HEK293T (cell line): ENCODE measurements around the gene PRPF6.

Experiments used
- ARNT ChIP-seq: fragments of 450-650 bp; IDR thresholded peaks from 2 replicates; pipeline ENCODE4 v1.6.1; 2017; ENCODE audit warnings: mild to moderate bottlenecking
- BHLHE40 ChIP-seq: fragments of 450-650 bp; IDR thresholded peaks from 2 replicates; pipeline ENCODE4 v1.6.1; 2016; ENCODE audit warnings: mild to moderate bottlenecking, moderate library complexity, borderline replicate concordance
- ELF4 ChIP-seq: fragments of 450-650 bp; IDR thresholded peaks from 2 replicates; pipeline ENCODE4 v1.6.1; 2017; ENCODE audit warnings: antibody characterized with exemption
- FOXK2 ChIP-seq: fragments of 450-650 bp; IDR thresholded peaks from 2 replicates; pipeline ENCODE4 v1.6.1; 2016; ENCODE audit warnings: mild to moderate bottlenecking
- FOXM1 ChIP-seq: fragments of 450-650 bp; IDR thresholded peaks from 2 replicates; pipeline ENCODE4 v1.6.1; 2017; ENCODE audit warnings: mild to moderate bottlenecking, borderline replicate concordance
- HDGF ChIP-seq: fragments of 450-650 bp; IDR thresholded peaks from 2 replicates; pipeline ENCODE4 v1.6.1; 2017; ENCODE audit warnings: antibody characterized with exemption, borderline replicate concordance
- L3MBTL2 ChIP-seq: fragments of 450-650 bp; conservative IDR thresholded peaks from 2 replicates; pipeline ENCODE4 v1.6.1; 2016; ENCODE audit warnings: mild to moderate bottlenecking
- SP1 ChIP-seq: fragments of 450-650 bp; IDR thresholded peaks from 2 replicates; pipeline ENCODE4 v1.6.1; 2017
- SUZ12 ChIP-seq: fragments of 450-650 bp; IDR thresholded peaks from 2 replicates; pipeline ENCODE4 v1.6.1; 2016; ENCODE audit warnings: mild to moderate bottlenecking
- TARDBP ChIP-seq: fragments of 450-650 bp; IDR thresholded peaks from 2 replicates; pipeline ENCODE4 v1.6.1; 2016
- ZNF384 ChIP-seq: fragments of 450-650 bp; IDR thresholded peaks from 2 replicates; pipeline ENCODE4 v1.6.1; 2016

DNA sequence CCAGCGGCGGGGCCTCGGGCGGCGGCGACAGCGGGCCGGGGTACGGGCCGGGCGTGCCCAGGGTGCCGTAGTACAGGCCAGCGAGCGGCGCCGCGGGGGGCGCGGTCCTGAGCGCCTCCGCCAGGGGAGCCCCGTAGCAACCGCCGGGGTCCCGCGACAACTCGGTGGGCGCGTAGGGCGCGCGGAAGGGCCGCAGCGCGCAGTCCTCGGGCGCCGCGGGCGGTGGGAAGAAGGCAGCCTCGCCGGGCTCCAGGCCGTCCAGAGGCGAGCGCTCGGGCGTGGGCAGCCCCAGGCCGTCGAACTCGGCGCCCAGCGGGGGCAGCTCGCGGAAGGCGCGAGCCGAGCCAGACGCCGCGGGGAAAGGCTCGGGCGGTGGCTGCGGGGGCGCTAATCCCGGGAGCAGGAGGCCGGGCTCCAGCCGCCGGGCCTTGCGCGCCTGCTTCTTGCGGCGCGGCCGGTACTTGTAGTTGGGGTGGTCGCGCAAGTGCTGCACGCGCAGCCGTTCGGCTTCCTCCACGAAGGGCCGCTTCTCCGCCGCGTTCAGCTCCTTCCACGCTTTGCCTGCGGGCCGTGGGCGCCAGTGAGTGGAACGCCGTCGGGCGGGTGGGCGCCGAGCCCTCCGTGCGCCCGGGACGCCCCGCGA, 67.6 kb downstream of the PRPF6 start:
- no peak for TF ChIP-seq FOXM1
- no peak for TF ChIP-seq L3MBTL2
- no peak for TF ChIP-seq ZNF384
- no peak for TF ChIP-seq BHLHE40
- TF ChIP-seq ELF4: no peak
- TF ChIP-seq ARNT: no peak
- no peak for TF ChIP-seq FOXK2
- no peak for TF ChIP-seq TARDBP
- no peak for TF ChIP-seq SP1
- no peak for TF ChIP-seq HDGF
- TF ChIP-seq SUZ12: no peak
